Esophagus muscularis mucosa (tissue), 3 donors: Measurements from ENCODE around the gene C13orf46.

ENCODE experiments used
- CTCF ChIP-seq, 3 experiments: fragments of 200-600 bp in 2 of 3; fragments of 450-650 bp in 1 of 3; sonication (generic) in 2 of 3; IDR thresholded peaks; one replicate each; pipeline ENCODE4 v1.5.1; 2017 to 2019; ENCODE audit warnings: antibody characterized with exemption in 3 of 3, mild to moderate bottlenecking in 2 of 3, moderate library complexity in 1 of 3
- POLR2A ChIP-seq: fragments of 450-650 bp; IDR thresholded peaks from one replicate; pipeline ENCODE4 v1.6.1; 2017; ENCODE audit warnings: antibody characterized with exemption, moderate library complexity, mild to moderate bottlenecking, low read depth

DNA sequence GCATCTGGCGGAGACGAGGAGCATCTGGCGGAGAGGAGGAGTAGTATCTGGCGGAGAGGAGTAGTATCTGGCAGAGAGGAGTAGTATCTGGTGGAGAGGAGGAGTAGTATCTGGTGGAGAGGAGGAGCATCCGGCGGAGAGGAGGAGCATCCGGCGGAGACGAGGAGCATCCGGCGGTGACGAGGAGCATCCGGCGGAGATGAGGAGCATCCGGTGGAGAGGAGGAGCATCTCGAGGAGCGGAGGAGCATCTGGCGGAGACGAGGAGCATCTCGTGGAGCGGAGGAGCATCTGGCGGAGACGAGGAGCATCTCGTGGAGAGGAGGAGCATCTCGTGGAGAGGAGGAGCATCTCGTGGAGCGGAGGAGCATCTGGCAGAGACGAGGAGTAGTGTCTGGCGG is 18.6 kb downstream of the C13orf46 start:
- TF ChIP-seq POLR2A, result no peak
- no peak for TF ChIP-seq CTCF (IDR thresholded peaks at IDR 0.05)
